G401.6 (cell line): Measurements from ENCODE around the gene ZSCAN23.
"Not testable (repeated sequence)": the region's sequence is repeated elsewhere in the genome, so short reads cannot be mapped to it uniquely, and the experiment has no call there.

Experiments
- FAIRE-seq: peaks from 2 replicates; lab custom pipeline; 2012; peaks lifted over from hg19 to GRCh38; lab: Jason Lieb, UNC

ZSCAN23 gene

GRCh38 chr6:28443112-28443773 lies at the start of gene ZSCAN23:
Gene ZSCAN23, minus strand, starts transcription at chr6:28443491. Its CDS starts 7,225 bp downstream, at chr6:28436266.
- FAIRE-seq: peak; percentile 93

- FAIRE-seq: no peak
Observed at GRCh38 chr6:28491984-28492317, 48.7 kb upstream of the ZSCAN23 start.

GRCh38 chr6:28490205-28490890 lies 47.1 kb upstream of the ZSCAN23 start:
- no peak for FAIRE-seq

DNA sequence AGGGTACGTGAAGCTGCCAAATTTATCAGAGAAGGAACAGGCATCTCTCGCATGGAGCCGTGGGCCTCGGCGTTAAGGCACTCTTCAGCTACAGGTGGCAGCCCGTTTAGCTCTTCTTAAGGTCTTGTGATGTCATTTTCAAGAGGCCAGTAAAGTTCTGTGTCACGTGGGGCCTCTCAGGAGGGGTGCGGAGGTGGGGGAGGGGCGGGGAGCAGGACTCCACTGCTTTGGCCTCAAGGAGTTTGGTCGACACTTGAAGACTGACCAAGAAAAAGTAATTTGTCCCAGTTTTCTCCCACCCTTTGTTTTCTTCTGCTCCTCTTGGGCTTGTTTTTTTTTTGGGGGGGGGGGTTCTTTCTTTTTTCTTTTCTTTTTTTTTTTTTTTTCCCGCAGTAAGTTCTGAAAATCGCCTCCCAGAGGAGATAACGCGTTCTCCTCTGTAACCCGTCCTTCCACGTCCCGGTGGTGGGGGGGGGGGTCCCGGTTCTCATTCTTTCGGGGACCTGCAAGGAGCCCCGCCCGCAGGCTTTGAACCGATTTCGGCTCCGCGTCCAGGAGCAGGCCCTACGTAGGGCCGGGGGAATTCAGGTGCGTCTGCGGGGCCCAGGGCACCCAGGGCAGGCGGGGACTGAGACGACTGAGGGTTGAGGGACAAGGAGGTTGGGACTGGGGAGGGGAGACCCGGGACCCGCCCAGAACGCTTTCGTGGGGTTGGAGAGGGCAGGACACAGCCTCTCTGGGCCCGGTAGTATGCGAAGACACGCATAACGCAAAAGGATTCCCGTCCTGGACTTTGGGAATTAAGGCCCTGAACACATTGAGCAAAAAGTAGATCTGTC lies 46.3 kb upstream of the ZSCAN23 start:
- peak; percentile 79 for FAIRE-seq

DNA sequence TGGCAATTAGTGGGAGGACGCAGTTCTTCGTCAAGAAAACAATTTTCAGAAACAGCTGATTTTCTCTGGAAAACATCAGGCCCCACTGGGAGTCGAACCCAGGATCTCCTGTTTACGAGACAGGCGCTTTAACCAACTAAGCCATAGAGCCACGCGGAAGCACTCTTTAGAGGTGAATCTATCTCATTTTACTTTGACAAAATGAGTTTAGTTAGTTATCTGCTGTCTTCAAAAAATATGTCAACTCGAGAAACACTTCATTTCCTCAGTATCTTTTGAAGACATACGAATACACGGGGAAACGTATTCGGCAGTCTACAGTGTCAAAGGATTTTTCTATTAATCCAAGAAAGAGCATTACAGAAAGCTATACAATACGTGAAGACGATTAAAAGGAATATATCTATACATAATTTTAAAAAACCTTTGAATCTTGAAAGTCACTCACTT lies 45.6 kb upstream of the ZSCAN23 start:
- peak; percentile 51 for FAIRE-seq

DNA sequence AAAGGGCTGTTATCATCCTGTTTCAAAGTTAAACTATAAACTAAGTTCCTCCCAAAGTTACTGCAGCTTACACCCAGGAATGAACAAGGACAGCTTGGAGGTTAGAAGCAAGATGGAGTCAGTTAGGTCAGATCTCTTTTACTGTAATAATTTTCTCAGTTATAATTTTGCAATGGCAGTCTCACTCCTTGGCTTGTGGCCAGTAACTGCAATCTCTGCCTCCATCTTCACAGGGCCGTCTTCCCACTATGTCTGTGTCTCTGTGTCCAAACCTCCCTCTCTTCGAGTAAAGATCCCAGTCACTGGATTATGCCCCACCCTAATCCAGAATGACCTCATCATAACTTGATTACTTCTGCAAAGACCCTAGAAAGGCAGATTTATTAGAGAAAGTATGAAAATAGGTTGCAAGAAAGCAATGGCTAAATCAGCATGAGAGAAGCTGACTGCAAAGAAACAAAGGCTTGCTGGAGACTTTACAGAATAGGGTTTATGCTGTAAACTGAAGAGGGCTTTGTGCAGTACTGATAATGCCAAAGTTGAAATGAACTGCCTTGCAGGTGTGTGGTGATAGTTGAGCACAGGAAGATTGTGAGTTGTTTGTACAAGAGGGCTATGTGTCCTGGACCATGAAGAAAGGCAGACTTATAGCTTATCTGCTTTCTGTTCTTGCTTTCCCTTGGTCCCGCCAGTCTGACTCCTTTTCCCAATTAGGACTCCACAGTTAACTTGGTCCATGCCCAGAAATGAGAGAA lies 43.9 kb upstream of the ZSCAN23 start:
- FAIRE-seq: no peak

DNA sequence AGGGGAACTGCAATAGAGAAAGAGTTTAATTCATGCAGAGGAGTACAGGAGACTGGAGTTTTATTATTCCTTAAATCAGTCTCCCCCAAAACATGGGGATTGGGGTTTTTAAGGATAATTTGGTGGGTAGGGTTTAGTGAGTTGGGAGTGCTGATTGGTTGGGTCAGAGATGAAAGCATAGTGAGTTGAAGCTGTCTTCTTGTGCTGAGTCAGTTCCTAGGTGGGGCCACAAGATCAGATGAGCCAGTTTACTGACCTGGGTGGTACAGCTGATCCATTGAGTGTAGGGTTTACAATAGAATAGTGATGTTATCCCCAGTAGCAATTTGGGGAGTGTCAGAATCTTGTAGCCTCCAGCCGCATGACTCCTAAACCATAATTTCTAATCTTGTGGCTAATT lies 43.2 kb upstream of the ZSCAN23 start:
- FAIRE-seq: no peak

DNA sequence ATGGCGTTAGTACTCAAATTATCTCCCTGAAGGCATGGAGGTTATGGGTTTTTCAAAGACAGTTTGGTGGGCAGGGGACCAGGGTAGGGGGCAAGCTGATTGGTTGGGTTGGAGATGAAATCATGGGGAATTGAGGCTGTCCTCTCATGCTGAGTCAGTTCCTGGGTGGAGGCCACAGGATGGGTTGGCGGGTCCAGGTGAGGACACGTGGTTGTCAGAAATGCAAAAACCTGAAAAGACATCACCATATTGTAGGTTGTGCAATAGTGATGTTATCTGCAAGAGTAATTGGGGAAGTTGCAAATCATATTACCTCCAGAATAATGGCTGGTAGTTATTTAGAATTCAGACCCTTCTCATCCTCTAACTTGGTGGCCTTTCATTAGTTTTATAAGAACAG lies 42.2 kb upstream of the ZSCAN23 start:
- FAIRE-seq: no peak

- FAIRE-seq: no peak
Observed at GRCh38 chr6:28480253-28480932, 37.1 kb upstream of the ZSCAN23 start.

- no peak for FAIRE-seq
Observed at GRCh38 chr6:28478518-28478917, 35.2 kb upstream of the ZSCAN23 start.

- peak; percentile 95 for FAIRE-seq
Observed at GRCh38 chr6:28474441-28475219, 31.3 kb upstream of the ZSCAN23 start.

DNA sequence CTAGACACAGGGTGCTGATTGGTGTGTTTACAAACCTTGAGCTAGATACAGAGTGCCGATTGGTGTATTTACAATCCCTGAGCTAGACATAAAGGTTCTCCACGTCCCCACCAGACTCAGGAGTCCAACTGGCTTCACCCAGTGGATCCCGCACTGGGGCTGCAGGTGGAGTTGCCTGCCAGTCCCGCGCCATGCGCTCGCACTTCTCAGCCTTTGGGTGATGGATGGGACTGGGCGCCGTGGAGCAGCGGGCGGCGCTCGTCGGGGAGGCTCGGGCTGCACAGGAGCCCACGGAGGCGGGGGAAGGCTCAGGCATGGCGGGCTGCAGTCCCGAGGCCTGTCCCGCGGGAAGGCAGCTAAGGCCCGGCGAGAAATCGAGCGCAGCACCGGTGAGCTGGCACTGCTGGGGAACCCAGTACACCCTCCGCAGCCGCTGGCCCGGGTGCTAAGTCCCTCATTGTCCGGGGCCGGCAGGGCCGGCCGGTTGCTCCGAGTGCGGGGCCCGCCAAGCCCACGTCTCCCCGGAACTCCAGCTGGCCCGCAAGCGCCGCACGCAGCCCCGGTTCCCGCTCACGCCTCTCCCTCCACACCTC lies 26.0 kb upstream of the ZSCAN23 start:
- FAIRE-seq: not testable (repeated sequence)

DNA sequence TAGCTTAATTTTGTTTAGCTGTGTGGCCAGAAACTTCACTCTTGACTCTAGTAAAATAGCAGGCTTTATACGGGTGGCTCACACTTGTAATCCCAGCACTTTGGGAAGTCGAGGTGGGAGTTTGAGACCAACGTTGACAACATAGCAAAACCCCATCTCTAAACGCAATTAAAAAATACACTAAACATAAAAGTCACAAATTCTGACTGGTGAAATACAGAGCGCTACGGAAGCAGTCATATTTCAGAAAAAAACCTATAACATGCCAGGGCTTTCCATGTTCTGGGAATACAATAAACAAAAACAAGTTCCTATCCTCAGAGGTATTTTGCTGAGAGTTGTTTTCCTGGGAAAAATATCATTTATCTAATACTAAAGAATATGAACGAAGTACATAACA lies 24.8 kb upstream of the ZSCAN23 start:
- FAIRE-seq: no peak

DNA sequence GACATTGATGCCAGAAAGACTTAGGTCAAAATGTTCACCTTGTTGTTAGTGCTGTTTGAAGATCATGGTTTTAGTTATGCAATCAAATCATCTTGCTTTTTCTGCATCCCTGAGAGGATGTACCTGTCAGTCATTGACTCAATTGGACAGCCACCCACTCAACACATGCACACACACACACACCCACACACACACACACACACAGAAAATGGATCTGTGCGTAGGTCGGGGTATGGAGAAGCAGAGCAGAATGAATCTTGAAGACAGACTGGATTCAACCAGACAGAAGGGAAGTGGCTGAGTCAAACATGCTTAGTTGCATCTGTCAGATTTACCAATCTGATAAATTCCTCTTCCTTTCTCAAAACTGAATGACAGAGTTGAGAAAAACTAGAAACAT lies 19.1 kb upstream of the ZSCAN23 start:
- FAIRE-seq: no peak

DNA sequence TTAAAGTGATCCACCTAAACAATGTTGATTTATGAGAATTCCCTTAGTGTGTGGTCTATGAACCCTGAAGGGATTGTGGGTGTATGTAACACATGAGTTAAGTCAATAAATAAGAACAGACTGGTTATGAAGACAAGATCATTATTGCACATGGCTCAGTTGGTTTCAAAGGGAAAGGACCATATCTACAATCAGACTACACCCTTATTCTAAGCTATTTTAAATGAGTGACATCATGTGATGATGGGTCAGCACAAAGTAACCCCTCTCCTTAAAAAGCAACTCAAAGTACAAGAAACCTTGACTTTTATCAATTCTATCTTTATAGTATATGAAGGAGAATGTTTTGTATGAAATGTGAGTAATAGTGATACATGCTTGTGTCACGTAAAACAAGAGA lies 15.3 kb upstream of the ZSCAN23 start:
- FAIRE-seq: no peak

DNA sequence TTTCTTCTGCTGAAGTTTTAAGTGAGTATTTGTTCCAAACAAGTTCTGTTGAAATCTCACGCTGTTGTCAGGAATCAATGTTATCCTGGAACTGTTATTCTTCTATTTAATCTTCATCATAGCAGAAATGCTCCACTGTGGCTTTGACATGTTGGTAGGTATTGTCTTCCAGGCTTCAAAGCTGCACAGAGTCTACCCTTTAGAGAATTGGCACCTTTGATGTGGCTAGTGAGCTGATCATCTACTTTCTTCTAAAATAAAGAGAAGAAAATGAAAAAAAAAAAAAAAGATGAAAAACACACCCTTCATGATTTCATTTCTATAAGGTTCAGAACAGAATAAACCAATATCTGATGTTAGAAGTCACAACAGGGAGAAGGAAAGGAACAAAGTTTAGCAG lies 5.8 kb upstream of the ZSCAN23 start:
- no peak for FAIRE-seq

- not testable (repeated sequence) for FAIRE-seq
Observed at GRCh38 chr6:28447512-28447906, 4.2 kb upstream of the ZSCAN23 start.

- no peak for FAIRE-seq
Observed at GRCh38 chr6:28446818-28447511, 3.7 kb upstream of the ZSCAN23 start.

GRCh38 chr6:28444759-28445158 lies 1.5 kb upstream of the ZSCAN23 start:
- not testable (repeated sequence) for FAIRE-seq

GRCh38 chr6:28442586-28442985 lies 705 bp downstream of the ZSCAN23 start:
- no peak for FAIRE-seq
